Measurements from ENCODE around the gene SULT1A3.
"Not testable (repeated sequence)": the region's sequence is repeated elsewhere in the genome, so short reads cannot be mapped to it uniquely, and the experiment has no call there.

DNA sequence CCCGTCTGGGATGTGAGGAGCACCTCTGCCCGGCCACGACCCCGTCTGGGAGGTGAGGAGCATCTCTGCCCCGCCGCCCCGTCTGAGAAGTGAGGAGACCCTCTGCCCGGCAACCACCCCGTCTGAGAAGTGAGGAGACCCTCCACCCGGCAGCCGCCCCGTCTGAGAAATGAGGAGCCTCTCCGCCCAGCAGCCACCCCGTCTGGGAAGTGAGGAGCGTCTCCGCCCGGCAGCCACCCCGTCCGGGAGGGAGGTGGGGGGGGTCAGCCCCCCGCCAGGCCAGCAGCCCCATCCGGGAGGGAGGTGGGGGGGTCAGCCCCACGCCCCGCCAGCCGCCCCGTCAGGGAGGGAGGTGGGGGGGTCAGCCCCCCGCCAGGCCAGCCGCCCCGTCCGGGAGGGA lies 30.3 kb upstream of the SULT1A3 start:
- TF ChIP-seq CTCF (IDR thresholded peaks at IDR 0.05; ENCODE audit: control extremely low read depth in 1 of 3, insufficient read depth in 1 of 3, low read depth in 1 of 3, low read length in 3 of 3); EGR1 (IDR thresholded peaks at IDR 0.05; ENCODE audit: borderline replicate concordance, low read depth, low read length); POLR2A (IDR thresholded peaks at IDR 0.05; ENCODE audit: control extremely low read depth in 1 of 2, low read depth in 2 of 2, low read length in 2 of 2); EP300 (IDR thresholded peaks at IDR 0.05; ENCODE audit: borderline replicate concordance in 1 of 2, low read depth in 2 of 2, low read length in 2 of 2); TCF12 (IDR thresholded peaks at IDR 0.05; ENCODE audit: low read depth, low read length); CEBPB (IDR thresholded peaks at IDR 0.05; ENCODE audit: low read depth, low read length); BRCA1 (IDR thresholded peaks at IDR 0.05; ENCODE audit: low read depth, low read length); POLR2AphosphoS5 (IDR thresholded peaks at IDR 0.05; ENCODE audit: low read depth, low read length); SP1 (IDR thresholded peaks at IDR 0.05; ENCODE audit: low read depth, low read length); GTF2F1 (IDR thresholded peaks at IDR 0.05; ENCODE audit: borderline replicate concordance, low read depth, low read length); EZH2 (IDR thresholded peaks at IDR 0.05; ENCODE audit: low read depth, low read length, severe bottlenecking); TAF1 (IDR thresholded peaks at IDR 0.05; ENCODE audit: low read depth, low read length): not testable (repeated sequence)
- TF ChIP-seq, protein P1, sequence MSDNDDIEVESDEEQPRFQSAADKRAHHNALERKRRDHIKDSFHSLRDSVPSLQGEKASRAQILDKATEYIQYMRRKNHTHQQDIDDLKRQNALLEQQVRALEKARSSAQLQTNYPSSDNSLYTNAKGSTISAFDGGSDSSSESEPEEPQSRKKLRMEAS (IDR thresholded peaks at IDR 0.05): not testable (repeated sequence)
- TF ChIP-seq, protein P2, sequence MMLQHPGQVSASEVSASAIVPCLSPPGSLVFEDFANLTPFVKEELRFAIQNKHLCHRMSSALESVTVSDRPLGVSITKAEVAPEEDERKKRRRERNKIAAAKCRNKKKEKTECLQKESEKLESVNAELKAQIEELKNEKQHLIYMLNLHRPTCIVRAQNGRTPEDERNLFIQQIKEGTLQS (IDR thresholded peaks at IDR 0.05; ENCODE audit: insufficient read depth, low read depth, low read length): not testable (repeated sequence)
